Body of pancreas (tissue), 4 donors: ENCODE results near the gene PRPF40A.

Experiments used
- CTCF ChIP-seq, 7 experiments: fragments of 450-650 bp in 4 of 7; fragments of 200-600 bp in 3 of 7; sonication (generic) in 3 of 7; IDR thresholded peaks; one replicate each; pipeline ENCODE4 v1.5.1; 2016 to 2019; ENCODE audit warnings: antibody characterized with exemption in 7 of 7
- POLR2A ChIP-seq, 3 donors: fragments of 450-650 bp; IDR thresholded peaks; one replicate each; pipeline ENCODE4 v1.6.1; 2016; ENCODE audit warnings: antibody characterized with exemption in 3 of 3, mild to moderate bottlenecking in 2 of 3

DNA sequence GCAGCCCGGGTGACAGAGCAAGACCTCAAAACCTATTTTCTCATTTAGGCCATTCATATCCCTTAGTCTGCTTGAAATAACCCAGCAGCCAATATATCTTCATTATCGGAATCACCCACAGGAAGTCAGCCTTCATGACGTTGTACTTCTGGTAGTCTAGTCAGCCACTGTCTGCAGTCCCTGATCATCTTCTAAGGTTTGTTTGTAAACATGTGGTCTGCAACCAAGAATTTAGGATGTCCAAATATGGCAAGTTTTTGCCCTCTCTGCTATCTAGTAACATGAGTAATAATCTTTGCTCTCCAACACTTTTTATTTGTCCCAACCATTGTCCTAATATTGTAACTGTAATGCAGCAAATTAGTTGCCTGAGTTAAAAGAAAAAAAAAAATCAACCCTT, 92.5 kb downstream of the PRPF40A start:
- no peak for TF ChIP-seq CTCF (IDR thresholded peaks at IDR 0.05)
- no peak for TF ChIP-seq POLR2A (IDR thresholded peaks at IDR 0.05)
